ENCODE measurements around the gene MYOCOS. TPM values are rescaled to one million over a fixed set of nuclear protein-coding genes. Genes with fewer than 3 reads are reported as not detected.

Gene MYOCOS
- total RNA-seq, 1 experiment from 2014 or later = not detected

GRCh38 chr1:171654201-171654941, 32.3 kb downstream of the MYOCOS start:
- ChIA-PET CTCF (interaction anchor here (0.8 to 2.1 kb wide), 5 partner anchors 10 to 331 kb away, joined by 3 to 10 read pairs (median 3); no protein-coding TSS in a partner anchor), RAD21 (ENCODE audit: low non-redundant PET in 1 of 2, low total read pairs in 2 of 2, uncharacterized antibody in 2 of 2, unreplicated experiment in 2 of 2) (no interaction called here), POLR2A (interaction anchor here (1.0 kb wide), 1 partner anchor 10 kb away, joined by 3 read pairs; no protein-coding TSS in a partner anchor)
- no peak for ATAC-seq
- DNase-seq (ENCODE audit: low read depth, low spot score) = no peak
- no peak overlapping the region for H2AFZ ChIP-seq (ENCODE audit: low read depth, low read length, poor library complexity, severe bottlenecking)
- no peak overlapping the region for H3K4me3 ChIP-seq (replicated peaks in 1 of 2; ENCODE audit: low read depth in 1 of 2, low read length in 2 of 2)
- no peaks in the 10 kb centered on the region for H4K20me1 ChIP-seq (ENCODE audit: insufficient read depth)
- intact Hi-C loops (cut with micrococcal nuclease) = no loop called here
- H3K4me2 ChIP-seq (ENCODE audit: low read length) = no peak overlapping the region
- H3K9me2 ChIP-seq (ENCODE audit: insufficient read depth) = no peaks in the 10 kb centered on the region
- no peaks in the 10 kb centered on the region for H3K27me3 ChIP-seq (ENCODE audit: insufficient read depth, low read length)
- no peak overlapping the region for H3K27ac ChIP-seq (ENCODE audit: low read depth, low read length)
- peaks cover 0 to 12% of the 10 kb centered on the region in 2 experiments; a peak in 3 of 4 replicates for H3K4me1 ChIP-seq (ENCODE audit: control insufficient read depth in 1 of 2, insufficient read depth in 2 of 2, low read length in 2 of 2)
- no peak overlapping the region for H3K9ac ChIP-seq (ENCODE audit: low read length)
- no peaks in the 10 kb centered on the region for H3K36me3 ChIP-seq (ENCODE audit: control insufficient read depth in 1 of 2, insufficient read depth in 2 of 2, low read length in 2 of 2)
- H3K9me3 ChIP-seq (ENCODE audit: control insufficient read depth in 1 of 2, insufficient read depth in 1 of 2, low read depth in 1 of 2, low read length in 2 of 2) = no peaks in the 10 kb centered on the region
- no peaks in the 10 kb centered on the region for H3K79me2 ChIP-seq (ENCODE audit: insufficient read depth, low read length)
- BruUV-seq (replicated peaks) = no TSS peak
- TF ChIP-seq ATF3 (IDR thresholded peaks at IDR 0.05) (no peak), REST (IDR thresholded peaks at IDR 0.05; ENCODE audit: low read depth) (no peak), ELF1 (IDR thresholded peaks at IDR 0.05; ENCODE audit: borderline replicate concordance, low read depth) (no peak), SRF (IDR thresholded peaks at IDR 0.05; ENCODE audit: low read depth) (no peak)
